Dendritic cell treated with granulocyte-macrophage colony-stimulating factor and Interleukin-4, amounts not matched to agents 40 ng/mL and 50 ng/mL, for 4 days (primary cell): ENCODE results near the gene HSF4.

ENCODE experiments used
- H3K27ac Mint-ChIP-seq: one replicate; pipeline ENCODE4 v1.8.0; 2022; ENCODE audit warnings: mild to moderate bottlenecking, mixed read lengths
- H3K27me3 Mint-ChIP-seq: one replicate; pipeline ENCODE4 v1.8.0; 2022; ENCODE audit warnings: mild to moderate bottlenecking, mixed read lengths
- H3K36me3 Mint-ChIP-seq: one replicate; pipeline ENCODE4 v1.8.0; 2022; ENCODE audit warnings: low read depth, mixed read lengths
- H3K4me1 Mint-ChIP-seq: one replicate; pipeline ENCODE4 v1.8.0; 2022; ENCODE audit warnings: low read depth, mixed read lengths
- H3K4me3 Mint-ChIP-seq: one replicate; pipeline ENCODE4 v1.8.0; 2022; ENCODE audit warnings: mild to moderate bottlenecking, moderate library complexity, mixed read lengths
- H3K9me3 Mint-ChIP-seq: one replicate; pipeline ENCODE4 v1.8.0; 2022; ENCODE audit warnings: mixed read lengths
- intact Hi-C: fragments of 100-400 bp; cut with micrococcal nuclease; formaldehyde crosslinking; loops from one replicate; pipeline ENCODE4 v1.15.0; 2022

The HSF4 gene

GRCh38 chr16:67212766-67213165 lies 48.2 kb downstream of the HSF4 start:
- H3K27me3 Mint-ChIP-seq = no peaks in the 10 kb centered on the region
- H3K9me3 Mint-ChIP-seq = no peaks in the 10 kb centered on the region
- peaks cover 32% of the 10 kb centered on the region for H3K4me1 Mint-ChIP-seq
- no peak overlapping the region for H3K4me3 Mint-ChIP-seq
- H3K27ac Mint-ChIP-seq = no peak overlapping the region
- intact Hi-C loops = no loop called here
- H3K36me3 Mint-ChIP-seq = peaks cover 17% of the 10 kb centered on the region

DNA sequence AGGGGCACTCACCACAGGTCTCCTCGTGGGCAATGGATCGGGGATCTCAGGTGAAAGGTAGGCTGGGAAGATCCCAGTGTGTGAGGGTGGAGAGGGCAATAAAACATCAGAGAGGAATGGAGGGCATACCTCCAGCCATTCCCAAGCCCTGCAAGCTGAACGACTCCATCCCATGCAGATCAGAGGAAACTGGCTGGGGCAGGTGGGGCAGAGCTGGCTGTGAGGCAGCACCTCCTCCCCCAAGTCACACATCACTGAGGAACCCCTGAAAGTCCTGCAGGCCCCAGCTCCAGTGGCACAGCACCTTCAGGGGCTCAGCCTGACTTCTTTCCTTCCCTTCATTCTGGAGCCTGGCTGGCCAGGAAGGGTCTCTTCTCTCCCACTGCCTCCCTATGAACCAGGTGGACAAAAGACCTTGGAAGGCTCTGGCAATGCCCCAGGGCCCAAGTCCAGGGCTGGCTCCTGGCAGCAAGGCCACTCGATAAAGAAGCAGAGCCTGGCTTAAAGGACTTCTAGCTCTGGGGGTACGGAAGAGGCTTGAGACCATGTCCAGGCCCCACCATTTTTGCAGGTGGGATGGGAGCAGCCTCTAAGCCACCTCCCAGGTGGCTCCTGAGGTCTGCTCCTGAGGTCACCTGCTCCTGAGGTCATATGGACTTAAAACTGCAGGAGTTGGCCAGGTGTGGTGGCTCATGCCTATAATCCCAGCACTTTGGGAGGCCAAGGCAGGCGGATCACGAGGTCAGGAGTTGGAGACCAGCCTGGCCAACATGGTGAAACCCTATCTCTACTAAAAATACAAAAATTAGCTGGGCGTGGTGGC lies 48.9 kb downstream of the HSF4 start:
- H3K27ac Mint-ChIP-seq = no peak overlapping the region
- H3K4me1 Mint-ChIP-seq = peaks cover 34% of the 10 kb centered on the region
- H3K4me3 Mint-ChIP-seq = no peak overlapping the region
- intact Hi-C loops = no loop called here
- peaks cover 17% of the 10 kb centered on the region for H3K36me3 Mint-ChIP-seq
- H3K27me3 Mint-ChIP-seq = no peaks in the 10 kb centered on the region
- no peaks in the 10 kb centered on the region for H3K9me3 Mint-ChIP-seq

DNA sequence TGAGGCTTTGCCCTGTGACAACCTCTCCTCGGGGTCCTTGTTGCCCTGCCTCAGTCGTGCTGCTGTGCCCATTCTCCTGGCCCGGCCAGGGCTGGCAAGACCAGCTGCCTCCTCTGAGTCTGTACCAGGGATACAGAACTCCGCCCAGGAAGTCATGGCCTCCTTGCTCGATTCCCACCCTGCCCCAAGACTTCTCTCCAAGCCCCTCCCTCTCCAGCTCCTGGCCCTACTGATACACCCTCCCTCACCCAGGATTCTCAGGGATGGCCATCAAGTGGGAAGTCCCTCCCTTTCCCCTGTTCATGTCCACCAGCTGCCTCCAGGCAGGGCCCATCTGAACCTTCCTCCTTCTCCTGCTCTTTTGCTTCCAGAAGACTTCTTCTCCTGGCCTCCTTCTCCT lies 51.2 kb downstream of the HSF4 start:
- intact Hi-C loops = no loop called here
- Mint-ChIP-seq H3K27me3 (no peaks in the 10 kb centered on the region), H3K4me1 (peaks cover 34% of the 10 kb centered on the region), H3K9me3 (no peaks in the 10 kb centered on the region), H3K4me3 (no peak overlapping the region), H3K36me3 (peaks cover 19% of the 10 kb centered on the region), H3K27ac (peak overlapping the region; percentile 84)

DNA sequence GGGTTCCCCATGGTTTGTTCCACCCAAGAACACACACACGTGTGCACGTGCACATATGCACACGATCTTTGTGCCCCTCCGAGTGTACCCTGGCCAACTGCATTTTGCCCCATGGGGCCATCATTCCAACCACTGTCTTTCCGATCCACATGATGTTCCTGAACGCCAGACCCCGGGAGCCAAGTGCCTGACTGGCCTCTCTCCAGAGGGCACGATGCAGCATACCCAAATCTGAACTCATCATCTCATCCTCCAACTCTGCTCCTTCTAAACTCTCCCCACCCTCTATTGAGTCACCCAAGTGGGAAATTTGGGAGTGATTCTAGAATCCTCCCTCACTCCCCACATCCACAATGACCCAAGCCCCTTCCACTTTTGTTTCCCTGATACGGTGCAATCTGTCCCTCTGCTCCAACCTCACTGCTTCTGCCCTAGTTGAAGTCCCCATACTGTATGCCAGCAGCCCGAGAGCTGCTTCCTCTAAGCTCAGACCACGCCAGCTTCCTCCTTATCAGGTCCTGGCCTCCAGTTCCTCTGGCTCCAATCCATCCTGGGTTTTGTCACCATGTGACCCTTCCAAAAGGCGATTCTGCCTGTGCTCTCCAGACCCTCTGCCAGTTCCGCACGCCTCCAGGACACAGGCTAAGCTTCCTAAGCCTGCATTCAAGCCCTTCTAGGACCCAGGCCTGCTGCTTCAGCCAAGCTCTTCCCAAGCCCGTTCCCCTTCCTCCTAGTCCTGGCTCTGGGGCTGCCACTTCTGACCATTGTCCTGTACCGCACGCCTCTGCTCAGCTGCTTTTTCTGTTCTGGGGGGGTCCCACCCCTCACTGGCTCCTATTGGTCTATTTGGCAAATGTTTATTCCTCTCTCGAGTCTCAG lies 52.3 kb downstream of the HSF4 start:
- Mint-ChIP-seq H3K9me3 (no peaks in the 10 kb centered on the region), H3K36me3 (peaks cover 18% of the 10 kb centered on the region)
- intact Hi-C loops = no loop called here

More for the DNA sequence above, 52.3 kb downstream of the HSF4 start:
- peak overlapping the region; percentile 84 for H3K27ac Mint-ChIP-seq
- H3K4me3 Mint-ChIP-seq = peak overlapping the region; percentile 44
- H3K4me1 Mint-ChIP-seq = peaks cover 34% of the 10 kb centered on the region
- no peaks in the 10 kb centered on the region for H3K27me3 Mint-ChIP-seq
